Tibial nerve (tissue), 4 donors: Measurements from ENCODE around the gene PTPRD. TPM values are rescaled to one million over a fixed set of nuclear protein-coding genes. Genes with fewer than 3 reads are reported as not detected.

Source experiments
- DNase-seq, 2 donors: peaks; one replicate each; pipeline ENCODE4 v3.0.0-alpha.2; 2019; ENCODE audit warnings: low spot score in 2 of 2
- H3K27ac ChIP-seq, 4 donors: fragments of 200-600 bp; sonication (generic) in 3 of 4; one replicate each; pipeline ENCODE4 v1.5.1; 2017 to 2019; ENCODE audit warnings: mild to moderate bottlenecking in 1 of 4
- H3K27me3 ChIP-seq, 2 donors: fragments of 200-600 bp; sonication (generic) in 1 of 2; one replicate each; pipeline versions ENCODE4 v1.5.1 to v1.6.0; 2017 to 2019
- H3K36me3 ChIP-seq, 3 donors: fragments of 200-600 bp; sonication (generic); one replicate each; pipeline ENCODE4 v1.5.1; 2018 to 2019
- H3K4me1 ChIP-seq, 4 donors: fragments of 200-600 bp; sonication (generic) in 3 of 4; one replicate each; pipeline ENCODE4 v1.5.1; 2017 to 2019
- H3K4me3 ChIP-seq, 4 donors: fragments of 200-600 bp; sonication (generic) in 3 of 4; one replicate each; pipeline ENCODE4 v1.5.1; 2017 to 2019; ENCODE audit warnings: mild to moderate bottlenecking in 1 of 4, moderate library complexity in 1 of 4
- H3K9me3 ChIP-seq, 4 donors: fragments of 200-600 bp; sonication (generic) in 3 of 4; one replicate each; pipeline ENCODE4 v1.5.1; 2017 to 2019
- CTCF ChIP-seq, 5 experiments: fragments of 200-600 bp in 3 of 5; fragments of 450-650 bp in 2 of 5; sonication (generic) in 3 of 5; IDR thresholded peaks; one replicate each; pipeline ENCODE4 v1.5.1; 2016 to 2019; ENCODE audit warnings: antibody characterized with exemption in 5 of 5, mild to moderate bottlenecking in 3 of 5, moderate library complexity in 2 of 5
- EP300 ChIP-seq, 2 donors: sonication (generic); formaldehyde crosslinking; IDR thresholded peaks; one replicate each; pipeline ENCODE4 v1.6.1; 2017; ENCODE audit warnings: antibody characterized with exemption in 2 of 2, mild to moderate bottlenecking in 1 of 2
- POLR2A ChIP-seq, 2 donors: fragments of 450-650 bp; IDR thresholded peaks; one replicate each; pipeline ENCODE4 v1.6.1; 2017; ENCODE audit warnings: antibody characterized with exemption in 2 of 2, mild to moderate bottlenecking in 2 of 2, moderate library complexity in 2 of 2
- WGBS, 2 donors: methylation state at CpG; one replicate each; pipeline ENCODE4 v1.1.5; 2018; 5-methylcytosine and 5-hydroxymethylcytosine counted together
- total RNA-seq, 4 donors: library from RNA; depleted of rRNA; stranded (reverse); fragments of >200 nt; gene quantifications; one replicate each; pipeline ENCODE4 v1.1.0, GENCODE V29; 2016

The PTPRD gene
- total RNA-seq, 4 donors from 2014 or later: 1.7 to 13.2 (median 5.1) TPM

DNA sequence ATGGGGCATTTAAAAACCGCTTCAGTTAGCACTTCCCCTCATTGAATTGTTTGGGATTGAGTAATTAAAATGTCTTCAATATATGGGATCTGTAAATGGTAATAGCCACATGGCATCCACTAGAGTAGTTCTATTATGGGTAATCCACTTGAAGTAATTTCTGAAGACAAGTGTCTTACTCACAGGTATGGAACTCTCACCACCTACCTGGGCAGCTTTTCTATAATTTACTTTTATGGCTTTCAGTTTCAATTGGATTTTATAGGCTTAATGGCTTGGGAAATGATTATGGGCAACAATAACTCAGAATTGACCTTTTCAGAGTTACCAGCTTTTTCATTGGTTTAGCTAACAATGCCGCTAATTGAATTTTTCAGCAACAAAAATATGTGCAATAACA, 597.9 kb downstream of the PTPRD start:
- Histone ChIP-seq H3K9me3 (peaks cover 0 to 3% (median 0%) of the 10 kb centered on the region in 4 donors), H3K36me3 (no peaks in the 10 kb centered on the region), H3K27me3 (no peaks in the 10 kb centered on the region), H3K4me1 (no peaks in the 10 kb centered on the region), H3K27ac (no peak overlapping the region), H3K4me3 (no peak overlapping the region)
- TF ChIP-seq EP300 (IDR thresholded peaks at IDR 0.05): no peak
- TF ChIP-seq POLR2A (IDR thresholded peaks at IDR 0.05): no peak
- TF ChIP-seq CTCF (IDR thresholded peaks at IDR 0.05): no peak
- no peak for DNase-seq
- 71 to 74% methylated on average over 2 of the region's 2 CpGs for WGBS, 2 donors

DNA sequence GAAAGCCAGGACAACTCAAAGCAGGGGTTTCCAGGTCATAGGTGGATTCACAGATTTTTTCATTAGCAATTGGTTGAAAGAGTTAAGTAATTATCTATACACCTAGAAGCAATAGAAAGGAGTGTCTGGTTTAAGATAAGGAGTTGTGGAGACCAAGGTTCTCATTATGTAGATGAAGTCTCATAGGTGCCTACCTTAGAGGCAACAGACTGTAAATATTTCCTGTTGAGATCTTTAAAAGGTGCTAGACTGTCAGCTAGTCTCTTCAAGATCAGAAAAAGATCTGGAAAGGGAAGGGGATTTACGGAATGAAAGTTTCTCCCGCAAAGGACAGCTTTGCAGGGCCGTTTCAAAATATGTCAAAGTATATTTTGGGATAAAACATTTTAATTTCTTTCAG, 603.4 kb downstream of the PTPRD start:
- Histone ChIP-seq H3K4me1 (peaks cover 0 to 5% (median 0%) of the 10 kb centered on the region in 4 donors), H3K36me3 (no peaks in the 10 kb centered on the region), H3K4me3 (no peak overlapping the region), H3K27ac (no peak overlapping the region), H3K27me3 (no peaks in the 10 kb centered on the region), H3K9me3 (no peaks in the 10 kb centered on the region)
- TF ChIP-seq POLR2A (IDR thresholded peaks at IDR 0.05) (no peak), CTCF (IDR thresholded peaks at IDR 0.05) (no peak), EP300 (IDR thresholded peaks at IDR 0.05) (no peak)
- 85% methylated on average over 3 of the region's 3 CpGs for WGBS, 2 donors
- no peak for DNase-seq

DNA sequence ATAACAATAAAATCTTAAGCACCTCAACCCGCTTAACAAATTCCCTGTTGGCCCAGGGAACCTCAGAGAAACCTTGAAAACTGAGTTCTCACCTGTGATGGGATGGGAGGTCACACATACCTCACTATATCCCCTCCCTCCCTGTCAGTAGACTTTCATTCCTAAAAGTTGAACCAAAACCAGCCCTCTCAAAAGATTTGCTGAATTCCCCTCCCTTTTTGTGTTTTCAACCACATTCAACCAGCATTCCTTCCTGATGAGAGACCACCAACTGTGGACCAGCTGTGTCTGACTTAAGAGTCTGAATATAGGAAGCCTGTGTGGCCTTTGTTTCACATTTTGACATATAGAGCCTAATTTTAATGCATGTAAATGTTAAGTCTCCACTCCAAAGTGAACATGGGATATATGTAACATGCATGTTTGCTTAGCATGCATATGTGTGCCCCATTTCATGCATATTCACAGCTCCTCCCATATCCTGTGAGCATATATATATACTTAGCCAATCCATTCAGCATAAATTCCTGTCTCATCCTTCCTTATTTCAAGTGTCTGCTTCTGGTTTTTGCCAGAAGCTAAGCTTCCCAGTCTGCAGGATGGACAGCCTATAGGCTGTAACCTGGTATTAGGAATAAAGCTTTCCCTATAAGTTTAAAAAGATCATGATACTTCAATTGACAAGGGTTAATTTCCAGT, 604.6 kb downstream of the PTPRD start:
- no peak overlapping the region for H3K27ac ChIP-seq
- no peaks in the 10 kb centered on the region for H3K27me3 ChIP-seq
- TF ChIP-seq EP300 (IDR thresholded peaks at IDR 0.05): no peak
- TF ChIP-seq CTCF (IDR thresholded peaks at IDR 0.05): no peak
- no peak for TF ChIP-seq POLR2A (IDR thresholded peaks at IDR 0.05)
- no peak overlapping the region for H3K4me3 ChIP-seq
- H3K4me1 ChIP-seq: peaks cover 0 to 5% (median 0%) of the 10 kb centered on the region in 4 donors
- 78 to 89% methylated on average over 1 of the region's 1 CpG for WGBS, 2 donors
- DNase-seq: no peak
- H3K36me3 ChIP-seq: no peaks in the 10 kb centered on the region
- no peaks in the 10 kb centered on the region for H3K9me3 ChIP-seq

- TF ChIP-seq POLR2A (IDR thresholded peaks at IDR 0.05) (no peak), EP300 (IDR thresholded peaks at IDR 0.05) (no peak), CTCF (IDR thresholded peaks at IDR 0.05) (no peak)
- H3K27ac ChIP-seq: no peak overlapping the region
- WGBS, 2 donors: 33 to 37% methylated on average over 5 of the region's 5 CpGs
- no peak for DNase-seq
- H3K9me3 ChIP-seq: no peaks in the 10 kb centered on the region
- peaks cover 0 to 5% (median 0%) of the 10 kb centered on the region in 4 donors for H3K4me1 ChIP-seq
- H3K4me3 ChIP-seq: no peak overlapping the region
- H3K27me3 ChIP-seq: no peaks in the 10 kb centered on the region
- H3K36me3 ChIP-seq: no peaks in the 10 kb centered on the region
Measured at GRCh38 chr9:10007356-10007755, 605.4 kb downstream of the PTPRD start.

- Histone ChIP-seq H3K4me3 (no peak overlapping the region), H3K27ac (no peak overlapping the region), H3K9me3 (no peaks in the 10 kb centered on the region), H3K36me3 (no peaks in the 10 kb centered on the region), H3K4me1 (peaks cover 0 to 5% (median 0%) of the 10 kb centered on the region in 4 donors), H3K27me3 (no peaks in the 10 kb centered on the region)
- 32 to 41% methylated on average over 4 of the region's 4 CpGs for WGBS, 2 donors
- no peak for DNase-seq
- TF ChIP-seq CTCF (IDR thresholded peaks at IDR 0.05): no peak
Measured at GRCh38 chr9:10005206-10005605, 607.6 kb downstream of the PTPRD start.
